GM12878 (cell line): ENCODE measurements around the gene DNMT1.
A peak's percentile ranks its signal among the peaks of the same experiment; 100 is the strongest.

Experiments used
- POLR2A ChIP-seq: IDR thresholded peaks from 2 replicates; pipeline ENCODE4 v1.6.1; 2011; ENCODE audit warnings: low read depth, mild to moderate bottlenecking, low read length
- POLR2AphosphoS5 ChIP-seq: IDR thresholded peaks from 2 replicates; pipeline ENCODE4 v1.6.1; 2011; ENCODE audit warnings: mild to moderate bottlenecking, low read length, inconsistent platforms
- RELA ChIP-seq: fragments of 450-650 bp; IDR thresholded peaks from 2 replicates; pipeline ENCODE4 v1.8.0; 2014; ENCODE audit warnings: borderline replicate concordance; ENCODE audit not compliant: partially characterized antibody
- SMAD5 ChIP-seq: IDR thresholded peaks from 2 replicates; pipeline ENCODE4 v1.6.1; 2016; ENCODE audit warnings: antibody characterized with exemption, low read depth
- TF ChIP-seq, protein P1 (sequence below), 3 experiments: IDR thresholded peaks in 2 of 3; conservative IDR thresholded peaks in 1 of 3; 2 replicates each; pipeline ENCODE4 v1.5.1; 2011; ENCODE audit warnings: low read depth in 3 of 3, low read length in 3 of 3, mild to moderate bottlenecking in 3 of 3, control low read depth in 2 of 3, moderate library complexity in 2 of 3, inconsistent platforms in 1 of 3, mixed read lengths in 1 of 3; ENCODE audit not compliant: control insufficient read depth in 2 of 3, insufficient read depth in 1 of 3; ENCODE audit errors: extremely low read depth in 1 of 3
- TF ChIP-seq, protein P2 (sequence below): IDR thresholded peaks from 2 replicates; pipeline ENCODE4 v1.6.1; 2012; ENCODE audit warnings: low read depth, low read length, improper control_type of control experiment

- TF ChIP-seq, protein P1, sequence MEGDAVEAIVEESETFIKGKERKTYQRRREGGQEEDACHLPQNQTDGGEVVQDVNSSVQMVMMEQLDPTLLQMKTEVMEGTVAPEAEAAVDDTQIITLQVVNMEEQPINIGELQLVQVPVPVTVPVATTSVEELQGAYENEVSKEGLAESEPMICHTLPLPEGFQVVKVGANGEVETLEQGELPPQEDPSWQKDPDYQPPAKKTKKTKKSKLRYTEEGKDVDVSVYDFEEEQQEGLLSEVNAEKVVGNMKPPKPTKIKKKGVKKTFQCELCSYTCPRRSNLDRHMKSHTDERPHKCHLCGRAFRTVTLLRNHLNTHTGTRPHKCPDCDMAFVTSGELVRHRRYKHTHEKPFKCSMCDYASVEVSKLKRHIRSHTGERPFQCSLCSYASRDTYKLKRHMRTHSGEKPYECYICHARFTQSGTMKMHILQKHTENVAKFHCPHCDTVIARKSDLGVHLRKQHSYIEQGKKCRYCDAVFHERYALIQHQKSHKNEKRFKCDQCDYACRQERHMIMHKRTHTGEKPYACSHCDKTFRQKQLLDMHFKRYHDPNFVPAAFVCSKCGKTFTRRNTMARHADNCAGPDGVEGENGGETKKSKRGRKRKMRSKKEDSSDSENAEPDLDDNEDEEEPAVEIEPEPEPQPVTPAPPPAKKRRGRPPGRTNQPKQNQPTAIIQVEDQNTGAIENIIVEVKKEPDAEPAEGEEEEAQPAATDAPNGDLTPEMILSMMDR (IDR thresholded peaks at IDR 0.05 in 2 of 3, conservative IDR thresholded peaks at IDR 0.05 in 1 of 3; ENCODE audit: control insufficient read depth in 2 of 3, extremely low read depth in 1 of 3, insufficient read depth in 1 of 3, low read depth in 3 of 3, low read length in 3 of 3): no peak
- TF ChIP-seq POLR2AphosphoS5 (no peak), SMAD5 (no peak), RELA (no peak), POLR2A (peak; percentile 57)
- TF ChIP-seq, protein P2, sequence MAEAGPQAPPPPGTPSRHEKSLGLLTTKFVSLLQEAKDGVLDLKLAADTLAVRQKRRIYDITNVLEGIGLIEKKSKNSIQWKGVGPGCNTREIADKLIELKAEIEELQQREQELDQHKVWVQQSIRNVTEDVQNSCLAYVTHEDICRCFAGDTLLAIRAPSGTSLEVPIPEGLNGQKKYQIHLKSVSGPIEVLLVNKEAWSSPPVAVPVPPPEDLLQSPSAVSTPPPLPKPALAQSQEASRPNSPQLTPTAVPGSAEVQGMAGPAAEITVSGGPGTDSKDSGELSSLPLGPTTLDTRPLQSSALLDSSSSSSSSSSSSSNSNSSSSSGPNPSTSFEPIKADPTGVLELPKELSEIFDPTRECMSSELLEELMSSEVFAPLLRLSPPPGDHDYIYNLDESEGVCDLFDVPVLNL: no peak
Observed at GRCh38 chr19:10110076-10110971, 84.4 kb downstream of the DNMT1 start.
